CD4-positive, CD25-positive, alpha-beta regulatory T cell (primary cell): ENCODE data around the gene ACIN1. TPM values are rescaled to one million over a fixed set of nuclear protein-coding genes. Genes with fewer than 3 reads are reported as not detected.
A peak's percentile ranks its signal among the peaks of the same experiment; 100 is the strongest.

Experiments used
- ATAC-seq, 2 donors: fragments of 150-1000 bp; cut with Tn5 transposase; one replicate each; pipeline ENCODE4 v1.10.0; 2021; ENCODE audit warnings: low read depth in 2 of 2, moderate number of reproducible peaks in 2 of 2, moderate library complexity in 1 of 2
- DNase-seq, 3 donors: peaks; one replicate each; pipeline versions ENCODE4 v3.0.0 to v3.0.0-alpha.2; 2012 to 2022; ENCODE audit warnings: mixed read lengths in 1 of 3
- H3K27ac ChIP-seq: one replicate; pipeline ENCODE4 v1.7.0; 2013; ENCODE audit warnings: mild to moderate bottlenecking, low read length; ENCODE audit not compliant: insufficient read depth, poor library complexity, severe bottlenecking
- H3K27me3 ChIP-seq: one replicate; pipeline ENCODE4 v1.7.0; 2013; ENCODE audit warnings: low read length; ENCODE audit not compliant: control insufficient read depth, insufficient read depth
- H3K36me3 ChIP-seq: one replicate; pipeline ENCODE4 v1.7.0; 2013; ENCODE audit warnings: mild to moderate bottlenecking, low read length, moderate library complexity; ENCODE audit not compliant: control insufficient read depth, insufficient read depth
- H3K4me1 ChIP-seq: 2 replicates; pipeline ENCODE4 v1.7.0; 2013; ENCODE audit warnings: mild to moderate bottlenecking, low read length; ENCODE audit not compliant: insufficient read depth, control insufficient read depth, poor library complexity, severe bottlenecking
- H3K4me3 ChIP-seq: one replicate; pipeline ENCODE4 v1.7.0; 2013; ENCODE audit warnings: low read depth, mild to moderate bottlenecking, low read length, moderate library complexity
- H3K9me3 ChIP-seq, 2 experiments: 1 replicate in 1 of 2; 2 replicates in 1 of 2; pipeline ENCODE4 v1.7.0; 2013; ENCODE audit warnings: low read length in 2 of 2, mild to moderate bottlenecking in 1 of 2, moderate library complexity in 1 of 2; ENCODE audit not compliant: control insufficient read depth in 2 of 2
- H3K27ac Mint-ChIP-seq, 3 donors: one replicate each; pipeline ENCODE4 v1.8.0; 2020 to 2022; ENCODE audit warnings: mild to moderate bottlenecking in 3 of 3, mixed read lengths in 3 of 3, moderate library complexity in 2 of 3
- H3K27me3 Mint-ChIP-seq: one replicate; pipeline ENCODE4 v1.8.0; 2022; ENCODE audit warnings: mild to moderate bottlenecking, mixed read lengths
- H3K36me3 Mint-ChIP-seq: one replicate; pipeline ENCODE4 v1.8.0; 2020; ENCODE audit warnings: mixed read lengths
- H3K4me1 Mint-ChIP-seq, 4 donors: one replicate each; pipeline ENCODE4 v1.8.0; 2020 to 2022; ENCODE audit warnings: mixed read lengths in 4 of 4, mild to moderate bottlenecking in 1 of 4
- H3K4me3 Mint-ChIP-seq, 4 donors: one replicate each; pipeline ENCODE4 v1.8.0; 2020 to 2022; ENCODE audit warnings: mild to moderate bottlenecking in 4 of 4, mixed read lengths in 4 of 4, moderate library complexity in 3 of 4
- H3K9me3 Mint-ChIP-seq, 7 donors: one replicate each; pipeline ENCODE4 v1.8.0; 2020 to 2022; ENCODE audit warnings: mixed read lengths in 7 of 7, mild to moderate bottlenecking in 3 of 7, moderate library complexity in 2 of 7
- polyA plus RNA-seq, 4 donors: library from polyadenylated mRNA; unstranded; fragments of 300-500 nt; fragmentation: Illumina TruSeq; gene quantifications; one replicate each; pipeline ENCODE4 v1.2.3, GENCODE V29; 2021
- total RNA-seq: library from RNA; stranded (reverse); gene quantifications from one replicate; pipeline ENCODE4 v1.2.3, GENCODE V29; 2022

The ACIN1 gene
- total and polyA plus RNA-seq, 5 donors from 2014 or later = 6.8 to 340 (median 7.7) TPM

GRCh38 chr14:23121361-23121771 lies 26.4 kb upstream of the ACIN1 start:
- peak in 1 of 3 donors; percentile 23 for DNase-seq
- Mint-ChIP-seq H3K4me3 (peak overlapping the region in 3 of 4 donors; percentile 45 to 87 (median 73)), H3K36me3 (no peaks in the 10 kb centered on the region), H3K4me1 (peaks cover 0 to 41% (median 24%) of the 10 kb centered on the region in 4 donors), H3K27ac (peak overlapping the region; percentile 62 to 96 (median 93)), H3K27me3 (peaks cover 4% of the 10 kb centered on the region), H3K9me3 (no peaks in the 10 kb centered on the region)
- H3K9me3 ChIP-seq = no peaks in the 10 kb centered on the region
- no peak overlapping the region for H3K4me3 ChIP-seq
- no peak for ATAC-seq
- no peak overlapping the region for H3K27ac ChIP-seq
- peaks cover 34% of the 10 kb centered on the region for H3K4me1 ChIP-seq
- H3K27me3 ChIP-seq = no peaks in the 10 kb centered on the region
- no peaks in the 10 kb centered on the region for H3K36me3 ChIP-seq

- DNase-seq (peak; percentile 68 to 76 (median 73)), ATAC-seq (peak; percentile 81 to 82)
- Mint-ChIP-seq H3K27me3 (peaks cover 4% of the 10 kb centered on the region), H3K4me1 (peaks cover 0 to 41% (median 23%) of the 10 kb centered on the region in 4 donors), H3K4me3 (peak overlapping the region in 3 of 4 donors; percentile 2 to 87 (median 73)), H3K36me3 (no peaks in the 10 kb centered on the region), H3K9me3 (no peaks in the 10 kb centered on the region), H3K27ac (peak overlapping the region; percentile 89 to 96 (median 93))
- H3K27me3 ChIP-seq = no peaks in the 10 kb centered on the region
- H3K9me3 ChIP-seq = no peaks in the 10 kb centered on the region
- peak overlapping the region; percentile 40 for H3K4me3 ChIP-seq
- no peaks in the 10 kb centered on the region for H3K36me3 ChIP-seq
- peaks cover 34% of the 10 kb centered on the region for H3K4me1 ChIP-seq
- H3K27ac ChIP-seq = peak overlapping the region; percentile 58
Observed at GRCh38 chr14:23120541-23121251, 25.8 kb upstream of the ACIN1 start.

GRCh38 chr14:23119363-23120327 lies 24.7 kb upstream of the ACIN1 start:
- DNase-seq (peak in 2 of 3 donors; percentile 39 to 46), ATAC-seq (peak; percentile 50 to 59)
- Mint-ChIP-seq H3K4me1 (peaks cover 0 to 41% (median 23%) of the 10 kb centered on the region in 4 donors), H3K27ac (peak overlapping the region; percentile 89 to 93 (median 90)), H3K36me3 (no peaks in the 10 kb centered on the region), H3K4me3 (peak overlapping the region in 3 of 4 donors; percentile 44 to 87 (median 54)), H3K27me3 (peaks cover 5% of the 10 kb centered on the region), H3K9me3 (no peaks in the 10 kb centered on the region)
- Histone ChIP-seq H3K9me3 (no peaks in the 10 kb centered on the region), H3K4me3 (peak overlapping the region; percentile 37), H3K4me1 (peaks cover 34% of the 10 kb centered on the region), H3K27me3 (no peaks in the 10 kb centered on the region), H3K27ac (peak overlapping the region; percentile 58), H3K36me3 (no peaks in the 10 kb centered on the region)

- ATAC-seq (no peak), DNase-seq (no peak)
- peaks cover 0 to 1% (median 0%) of the 10 kb centered on the region in 7 donors for H3K9me3 Mint-ChIP-seq
- Histone ChIP-seq H3K27ac (peak within 1 kb of the TSS; percentile 58), H3K4me3 (peak within 1 kb of the TSS; percentile 37), H3K4me1 (peaks cover 34% of the 10 kb centered on the region), H3K9me3 (no peaks in the 10 kb centered on the region), H3K27me3 (no peaks in the 10 kb centered on the region), H3K36me3 (no peaks in the 10 kb centered on the region)
- peaks cover 0 to 43% (median 23%) of the 10 kb centered on the region in 4 donors for H3K4me1 Mint-ChIP-seq
- H3K36me3 Mint-ChIP-seq = no peaks in the 10 kb centered on the region
- peaks cover 12% of the 10 kb centered on the region for H3K27me3 Mint-ChIP-seq
- peak within 1 kb of the TSS in 3 of 4 donors; percentile 44 to 87 (median 54) for H3K4me3 Mint-ChIP-seq
- H3K27ac Mint-ChIP-seq = peak within 1 kb of the TSS; percentile 89 to 93 (median 90)
Observed at GRCh38 chr14:23118506-23119362, 23.8 kb upstream of the ACIN1 start, which contains the start of gene CEBPE. Gene CEBPE (minus strand): TSS chr14:23119255. CDS start chr14:23119091, 164 bp downstream.

GRCh38 chr14:23117371-23118020 lies 22.6 kb upstream of the ACIN1 start:
- H3K4me3 Mint-ChIP-seq = no peak overlapping the region

GRCh38 chr14:23115918-23116317 lies 21.0 kb upstream of the ACIN1 start:
- Histone ChIP-seq H3K9me3 (no peaks in the 10 kb centered on the region), H3K27ac (no peak overlapping the region), H3K4me3 (no peak overlapping the region), H3K4me1 (peaks cover 26% of the 10 kb centered on the region), H3K36me3 (no peaks in the 10 kb centered on the region), H3K27me3 (no peaks in the 10 kb centered on the region)
- no peak overlapping the region for H3K4me3 Mint-ChIP-seq
- peaks cover 0 to 1% (median 0%) of the 10 kb centered on the region in 7 donors for H3K9me3 Mint-ChIP-seq
- no peaks in the 10 kb centered on the region for H3K36me3 Mint-ChIP-seq
- ATAC-seq = no peak
- H3K27me3 Mint-ChIP-seq = peaks cover 12% of the 10 kb centered on the region
- H3K4me1 Mint-ChIP-seq = peaks cover 0 to 33% (median 17%) of the 10 kb centered on the region in 4 donors
- no peak for DNase-seq
- H3K27ac Mint-ChIP-seq = no peak overlapping the region

More at GRCh38 chr14:23117371-23118020, 22.6 kb upstream of the ACIN1 start:
- H3K4me1 Mint-ChIP-seq = peaks cover 0 to 43% (median 23%) of the 10 kb centered on the region in 4 donors
- no peak overlapping the region for H3K27ac Mint-ChIP-seq
- no peaks in the 10 kb centered on the region for H3K9me3 ChIP-seq
- H3K36me3 Mint-ChIP-seq = no peaks in the 10 kb centered on the region
- DNase-seq (no peak), ATAC-seq (no peak)
- no peaks in the 10 kb centered on the region for H3K36me3 ChIP-seq
- no peaks in the 10 kb centered on the region for H3K27me3 ChIP-seq
- no peak overlapping the region for H3K4me3 ChIP-seq
- peaks cover 0 to 1% (median 0%) of the 10 kb centered on the region in 7 donors for H3K9me3 Mint-ChIP-seq
- peaks cover 34% of the 10 kb centered on the region for H3K4me1 ChIP-seq
- H3K27ac ChIP-seq = no peak overlapping the region
- H3K27me3 Mint-ChIP-seq = peaks cover 12% of the 10 kb centered on the region
